ENCODE results near the gene URM1.

The URM1 gene

DNA sequence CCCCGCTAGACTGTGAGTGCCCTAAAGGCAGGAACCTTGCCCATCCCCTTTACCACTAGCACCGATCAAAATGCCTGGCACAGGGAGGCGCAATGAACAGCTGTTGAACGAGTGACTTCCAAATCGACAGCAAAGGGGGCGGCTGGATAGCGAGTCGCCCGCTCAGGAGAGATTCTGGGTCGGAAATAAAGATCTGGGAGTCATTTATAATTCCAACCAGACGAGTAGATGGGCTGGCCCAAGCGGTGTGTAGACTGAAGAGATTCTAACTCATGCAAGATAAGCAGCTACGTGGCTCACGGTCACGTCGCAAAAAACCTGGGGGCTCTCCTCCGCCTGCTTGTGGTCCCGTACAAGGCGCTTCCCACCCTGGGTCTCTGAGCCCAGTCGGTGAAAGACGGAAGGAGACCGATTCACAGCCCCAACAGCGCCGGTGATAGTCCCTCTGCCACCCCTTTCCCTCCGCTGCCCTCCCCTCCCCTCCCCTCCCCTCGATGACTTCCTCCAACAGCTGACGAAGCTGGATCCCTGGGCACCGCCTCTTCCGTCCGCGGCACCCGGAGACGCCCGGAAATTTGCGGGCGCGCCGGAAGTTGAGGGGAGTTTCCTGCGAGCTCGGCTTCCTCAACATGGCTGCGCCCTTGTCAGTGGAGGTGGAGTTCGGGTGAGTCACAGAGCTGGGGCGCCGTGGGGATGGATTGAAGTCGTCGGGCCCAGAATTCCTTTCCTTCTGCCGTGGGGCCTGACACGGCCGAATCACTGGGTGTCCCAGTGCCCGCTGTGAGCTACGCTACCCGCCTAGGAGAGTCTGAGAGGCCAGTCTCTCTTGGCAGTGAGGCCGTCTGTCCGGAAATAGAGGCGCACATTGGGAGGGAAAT is at the start of gene URM1:
TSS of gene URM1 (plus strand) at position 623 of the 878 bp plus-strand sequence. CDS start at position 630, 7 bp downstream.
- TF ChIP-seq, protein P1, sequence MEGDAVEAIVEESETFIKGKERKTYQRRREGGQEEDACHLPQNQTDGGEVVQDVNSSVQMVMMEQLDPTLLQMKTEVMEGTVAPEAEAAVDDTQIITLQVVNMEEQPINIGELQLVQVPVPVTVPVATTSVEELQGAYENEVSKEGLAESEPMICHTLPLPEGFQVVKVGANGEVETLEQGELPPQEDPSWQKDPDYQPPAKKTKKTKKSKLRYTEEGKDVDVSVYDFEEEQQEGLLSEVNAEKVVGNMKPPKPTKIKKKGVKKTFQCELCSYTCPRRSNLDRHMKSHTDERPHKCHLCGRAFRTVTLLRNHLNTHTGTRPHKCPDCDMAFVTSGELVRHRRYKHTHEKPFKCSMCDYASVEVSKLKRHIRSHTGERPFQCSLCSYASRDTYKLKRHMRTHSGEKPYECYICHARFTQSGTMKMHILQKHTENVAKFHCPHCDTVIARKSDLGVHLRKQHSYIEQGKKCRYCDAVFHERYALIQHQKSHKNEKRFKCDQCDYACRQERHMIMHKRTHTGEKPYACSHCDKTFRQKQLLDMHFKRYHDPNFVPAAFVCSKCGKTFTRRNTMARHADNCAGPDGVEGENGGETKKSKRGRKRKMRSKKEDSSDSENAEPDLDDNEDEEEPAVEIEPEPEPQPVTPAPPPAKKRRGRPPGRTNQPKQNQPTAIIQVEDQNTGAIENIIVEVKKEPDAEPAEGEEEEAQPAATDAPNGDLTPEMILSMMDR (IDR thresholded peaks at IDR 0.05; ENCODE audit: control insufficient read depth, extremely low read depth, insufficient read depth) = peak; percentile 21; the same call in 1 of the 2 replicates
- peak within 1 kb of the TSS; percentile 92 for H3K4me3 ChIP-seq (ENCODE audit: low read depth, low read length)
- peak; percentile 82 for DNase-seq (ENCODE audit: low read depth)

GRCh38 chr9:128321879-128322403 is 49.2 kb upstream of the URM1 start:
- DNase-seq (ENCODE audit: low read depth) = peak; percentile 34
- TF ChIP-seq, protein P1 (IDR thresholded peaks at IDR 0.05; ENCODE audit: control insufficient read depth, extremely low read depth, insufficient read depth) = no peak
- H3K4me3 ChIP-seq (ENCODE audit: low read depth, low read length) = peak overlapping the region; percentile 95

DNA sequence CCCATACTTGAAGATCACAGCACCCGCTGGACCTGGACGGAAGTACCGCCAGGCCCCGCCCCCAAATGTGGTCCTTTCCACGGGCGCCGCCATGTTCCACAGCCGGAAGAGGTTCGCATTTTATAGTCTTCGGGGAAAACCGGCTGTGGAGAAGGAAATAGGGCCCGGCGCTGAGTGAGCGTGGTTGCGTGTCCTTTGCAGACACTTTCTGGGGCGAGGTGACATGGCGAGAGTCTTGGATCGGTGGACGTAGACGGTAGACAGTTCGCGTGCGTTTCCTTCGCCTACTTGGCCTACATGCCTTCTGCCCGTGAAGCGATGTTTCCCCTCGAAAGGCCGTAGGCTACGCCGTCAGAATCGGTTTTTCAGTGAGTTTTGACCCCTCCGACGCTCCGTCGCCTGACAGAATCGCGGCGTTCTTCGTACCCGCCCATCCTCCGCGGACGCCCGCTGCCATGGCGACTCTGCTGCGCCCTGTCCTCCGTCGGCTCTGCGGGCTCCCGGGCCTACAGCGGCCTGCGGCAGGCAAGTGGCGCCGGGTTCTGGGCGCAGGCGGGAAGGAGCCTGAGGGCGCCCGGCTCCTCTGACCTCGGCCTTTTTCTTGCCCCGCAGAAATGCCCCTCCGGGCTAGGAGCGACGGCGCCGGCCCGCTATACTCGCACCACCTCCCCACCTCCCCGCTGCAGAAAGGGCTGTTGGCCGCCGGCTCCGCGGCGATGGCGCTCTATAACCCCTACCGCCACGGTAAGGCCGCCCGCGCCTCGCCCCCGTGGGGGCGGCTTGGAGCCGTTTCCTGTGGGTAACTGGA is 48.6 kb upstream of the URM1 start, which contains the start of the genes COQ4 and TRUB2:
TSS of gene COQ4 (plus strand) at position 436 of the 808 bp plus-strand sequence. CDS start at position 456, 20 bp downstream.
TSS of gene TRUB2 (minus strand) at position 44 of the 808 bp plus-strand sequence. CDS start at position 5, 39 bp downstream.
- TF ChIP-seq, protein P1 (IDR thresholded peaks at IDR 0.05; ENCODE audit: control insufficient read depth, extremely low read depth, insufficient read depth) = no peak
- H3K4me3 ChIP-seq (ENCODE audit: low read depth, low read length) = peak within 1 kb of the TSS; percentile 95
- peak; percentile 85 for DNase-seq (ENCODE audit: low read depth)

- TF ChIP-seq, protein P1 (IDR thresholded peaks at IDR 0.05; ENCODE audit: control insufficient read depth, extremely low read depth, insufficient read depth) = no peak
- H3K4me3 ChIP-seq (ENCODE audit: low read depth, low read length) = peak overlapping the region; percentile 95
- no peak for DNase-seq (ENCODE audit: low read depth)
Observed at GRCh38 chr9:128323212-128323730, 47.9 kb upstream of the URM1 start.

DNA sequence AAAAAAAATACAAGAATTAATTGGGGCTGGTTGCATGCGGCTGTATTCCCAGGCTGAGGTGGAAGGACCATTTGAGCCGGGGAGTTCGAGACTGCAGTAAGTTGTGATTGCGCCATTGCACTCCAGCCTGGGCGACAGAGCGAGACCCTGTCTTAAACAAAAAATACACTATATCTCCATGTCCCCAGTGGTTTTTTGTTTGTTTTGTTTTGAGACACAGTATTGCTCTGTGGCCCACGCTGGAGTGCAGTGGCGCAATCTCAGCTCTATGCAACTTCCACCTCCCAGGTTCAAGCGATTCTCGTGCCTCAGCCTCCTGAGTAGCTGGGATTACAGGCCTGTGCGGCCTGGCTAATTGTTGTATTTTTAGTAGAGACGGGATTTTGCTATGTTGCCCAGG is 47.4 kb upstream of the URM1 start:
- peak overlapping the region; percentile 95 for H3K4me3 ChIP-seq (ENCODE audit: low read depth, low read length)
- TF ChIP-seq, protein P1 (IDR thresholded peaks at IDR 0.05; ENCODE audit: control insufficient read depth, extremely low read depth, insufficient read depth) = no peak
- no peak for DNase-seq (ENCODE audit: low read depth)

GRCh38 chr9:128324401-128324800 is 46.8 kb upstream of the URM1 start:
- no peak for DNase-seq (ENCODE audit: low read depth)
- H3K4me3 ChIP-seq (ENCODE audit: low read depth, low read length) = peak overlapping the region; percentile 95
- TF ChIP-seq, protein P1 (IDR thresholded peaks at IDR 0.05; ENCODE audit: control insufficient read depth, extremely low read depth, insufficient read depth) = no peak
